Mesendoderm (in vitro differentiated cells): ENCODE results near the gene ZNF35.

Source experiments
- DNase-seq: peaks from one replicate; pipeline ENCODE4 v3.0.0; 2013
- H2AK5ac ChIP-seq: 2 replicates; pipeline ENCODE4 v1.6.1; 2013; ENCODE audit warnings: low read length, inconsistent platforms
- H2BK120ac ChIP-seq: 2 replicates; pipeline ENCODE4 v1.6.1; 2013; ENCODE audit warnings: low read depth, mild to moderate bottlenecking, low read length, moderate library complexity, mixed read lengths
- H2BK15ac ChIP-seq: replicated peaks from 2 replicates; pipeline ENCODE4 v1.6.1; 2013; ENCODE audit warnings: low read depth, mild to moderate bottlenecking, moderate library complexity
- H2BK5ac ChIP-seq: 2 replicates; pipeline ENCODE4 v1.6.1; 2013; ENCODE audit warnings: low read length, inconsistent platforms
- H3K18ac ChIP-seq: 2 replicates; pipeline ENCODE4 v1.6.1; 2013; ENCODE audit warnings: mild to moderate bottlenecking, low read length, mixed read lengths
- H3K23ac ChIP-seq: one replicate; pipeline ENCODE4 v1.6.1; 2013; ENCODE audit warnings: low read length
- H3K27ac ChIP-seq: 2 replicates; pipeline ENCODE4 v1.5.1; 2013; ENCODE audit warnings: low read depth, mild to moderate bottlenecking, inconsistent platforms, low read length, moderate library complexity
- H3K27me3 ChIP-seq: 2 replicates; pipeline ENCODE4 v1.6.1; 2013; ENCODE audit warnings: low read length, control low read depth, mild to moderate bottlenecking, inconsistent platforms; ENCODE audit not compliant: insufficient read depth, poor library complexity
- H3K36me3 ChIP-seq: 2 replicates; pipeline ENCODE4 v1.6.1; 2013; ENCODE audit warnings: low read length, inconsistent platforms; ENCODE audit not compliant: control insufficient read depth, insufficient read depth
- H3K4ac ChIP-seq: one replicate; pipeline ENCODE4 v1.6.1; 2013; ENCODE audit warnings: low read depth, mild to moderate bottlenecking, low read length, moderate library complexity
- H3K4me1 ChIP-seq: 2 replicates; pipeline ENCODE4 v1.6.1; 2013; ENCODE audit warnings: low read depth, low read length, inconsistent platforms; ENCODE audit not compliant: control insufficient read depth
- H3K4me2 ChIP-seq: 2 replicates; pipeline ENCODE4 v1.6.1; 2013; ENCODE audit warnings: low read length
- H3K4me3 ChIP-seq: 2 replicates; pipeline ENCODE4 v1.5.1; 2013; ENCODE audit warnings: mild to moderate bottlenecking, low read length
- H3K56ac ChIP-seq: one replicate; pipeline ENCODE4 v1.6.1; 2013; ENCODE audit warnings: low read length
- H3K79me1 ChIP-seq: 2 replicates; pipeline ENCODE4 v1.6.1; 2013; ENCODE audit warnings: low read length, inconsistent platforms
- H3K79me2 ChIP-seq: 2 replicates; pipeline ENCODE4 v1.6.1; 2013; ENCODE audit warnings: mild to moderate bottlenecking, low read length; ENCODE audit not compliant: control insufficient read depth, insufficient read depth
- H3K9ac ChIP-seq: 2 replicates; pipeline ENCODE4 v1.6.1; 2013; ENCODE audit warnings: low read length, inconsistent platforms
- H4K5ac ChIP-seq: one replicate; pipeline ENCODE4 v1.6.1; 2013; ENCODE audit warnings: low read length
- H4K8ac ChIP-seq: one replicate; pipeline ENCODE4 v1.6.1; 2013; ENCODE audit warnings: low read depth, mild to moderate bottlenecking, control low read depth, low read length, moderate library complexity
- WGBS: extraction: QIAGEN DNeasy Blood & Tissue Kit; methylation state at CpG from one replicate; pipeline ENCODE4 v1.1.7; 2013; ENCODE audit warnings: low lambda C conversion rate, missing lambda C conversion rate; ENCODE audit not compliant: insufficient coverage; ENCODE audit errors: extremely low coverage; 5-methylcytosine and 5-hydroxymethylcytosine counted together

The ZNF35 gene

GRCh38 chr3:44632193-44632592, 16.3 kb upstream of the ZNF35 start:
- H3K4me3 ChIP-seq: no peak overlapping the region
- peaks cover 5% of the 10 kb centered on the region for H3K36me3 ChIP-seq
- no peaks in the 10 kb centered on the region for H3K79me1 ChIP-seq
- no CpG with 5 or more reads among the region's 3 CpGs for WGBS
- no peak overlapping the region for H4K8ac ChIP-seq
- H2BK15ac ChIP-seq: no peak overlapping the region
- H3K56ac ChIP-seq: no peak overlapping the region
- no peak for DNase-seq
- H2BK120ac ChIP-seq: no peak overlapping the region
- no peak overlapping the region for H3K9ac ChIP-seq
- H3K23ac ChIP-seq: no peak overlapping the region
- no peaks in the 10 kb centered on the region for H3K79me2 ChIP-seq
- no peak overlapping the region for H2AK5ac ChIP-seq
- H2BK5ac ChIP-seq: no peak overlapping the region
- H3K18ac ChIP-seq: no peak overlapping the region
- no peak overlapping the region for H3K4me2 ChIP-seq
- H4K5ac ChIP-seq: no peak overlapping the region
- no peaks in the 10 kb centered on the region for H3K4me1 ChIP-seq
- H3K27me3 ChIP-seq: no peaks in the 10 kb centered on the region
- no peak overlapping the region for H3K4ac ChIP-seq
- H3K27ac ChIP-seq: no peak overlapping the region

DNA sequence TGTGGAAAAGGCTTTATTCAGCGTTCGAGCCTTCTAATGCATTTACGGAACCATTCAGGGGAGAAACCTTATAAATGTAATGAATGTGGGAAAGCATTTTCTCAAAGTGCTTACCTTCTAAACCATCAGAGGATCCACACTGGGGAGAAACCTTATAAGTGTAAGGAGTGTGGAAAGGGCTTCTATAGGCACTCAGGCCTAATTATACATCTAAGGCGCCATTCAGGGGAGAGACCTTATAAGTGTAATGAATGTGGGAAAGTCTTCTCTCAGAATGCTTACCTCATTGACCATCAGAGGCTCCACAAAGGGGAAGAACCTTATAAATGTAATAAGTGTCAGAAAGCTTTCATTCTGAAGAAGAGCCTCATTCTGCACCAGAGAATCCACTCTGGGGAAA, 6.2 kb upstream of the ZNF35 start:
- Histone ChIP-seq H3K4ac (no peak overlapping the region), H2BK5ac (no peak overlapping the region), H2BK120ac (no peak overlapping the region), H3K27me3 (peaks cover 1% of the 10 kb centered on the region), H3K23ac (no peak overlapping the region), H3K4me3 (peak overlapping the region; percentile 9), H3K56ac (no peak overlapping the region), H3K9ac (no peak overlapping the region), H4K5ac (no peak overlapping the region), H3K79me1 (peaks cover 3% of the 10 kb centered on the region), H3K79me2 (no peaks in the 10 kb centered on the region), H3K27ac (no peak overlapping the region), H3K36me3 (peaks cover 11% of the 10 kb centered on the region), H3K4me2 (no peak overlapping the region), H3K4me1 (no peaks in the 10 kb centered on the region), H2BK15ac (no peak overlapping the region), H4K8ac (no peak overlapping the region), H2AK5ac (no peak overlapping the region), H3K18ac (no peak overlapping the region)
- no CpG with 5 or more reads among the region's 4 CpGs for WGBS
- peak; percentile 10 for DNase-seq

- peak overlapping the region; percentile 12 for H3K4me3 ChIP-seq
These were observed 5.5 kb upstream of the ZNF35 start for GRCh38 chr3:44643024-44643423.

DNA sequence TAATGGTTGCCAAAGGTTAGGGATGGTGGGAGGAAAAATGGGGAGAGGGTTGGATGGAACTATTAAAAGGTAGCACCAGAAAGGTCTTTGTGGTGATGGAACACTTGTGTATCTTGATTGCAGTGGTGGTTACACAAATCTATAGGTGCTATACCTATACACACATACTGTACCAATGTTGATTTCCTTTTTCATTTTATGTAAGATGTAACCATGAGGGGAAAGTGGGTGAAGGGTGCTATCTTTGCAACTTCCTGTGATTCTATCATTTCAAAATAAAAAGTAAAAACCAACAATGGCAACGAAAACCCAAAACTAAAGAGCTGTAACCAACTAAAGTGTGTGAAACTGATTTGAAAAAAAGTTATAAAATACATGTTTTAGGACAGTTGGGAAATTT, 761 bp upstream of the ZNF35 start:
- H2BK120ac ChIP-seq: no peak overlapping the region
- H3K9ac ChIP-seq: no peak overlapping the region
- H3K79me1 ChIP-seq: peaks cover 7% of the 10 kb centered on the region
- H3K4ac ChIP-seq: no peak overlapping the region
- H3K18ac ChIP-seq: no peak overlapping the region
- H4K5ac ChIP-seq: no peak overlapping the region
- H3K4me3 ChIP-seq: no peak overlapping the region
- H3K23ac ChIP-seq: no peak overlapping the region
- no peaks in the 10 kb centered on the region for H3K4me1 ChIP-seq
- no peak for DNase-seq
- no peak overlapping the region for H3K56ac ChIP-seq
- no peaks in the 10 kb centered on the region for H3K27me3 ChIP-seq
- no peak overlapping the region for H2BK15ac ChIP-seq
- H2BK5ac ChIP-seq: no peak overlapping the region
- H3K79me2 ChIP-seq: peaks cover 9% of the 10 kb centered on the region
- WGBS: no CpG with 5 or more reads among the region's 1 CpG
- H3K27ac ChIP-seq: no peak overlapping the region
- no peak overlapping the region for H4K8ac ChIP-seq
- peaks cover 5% of the 10 kb centered on the region for H3K36me3 ChIP-seq
- H2AK5ac ChIP-seq: no peak overlapping the region
- H3K4me2 ChIP-seq: no peak overlapping the region

More at GRCh38 chr3:44643024-44643423, 5.5 kb upstream of the ZNF35 start:
- H3K36me3 ChIP-seq: peaks cover 11% of the 10 kb centered on the region
- H3K27ac ChIP-seq: no peak overlapping the region
- no peak overlapping the region for H2BK15ac ChIP-seq
- H3K79me2 ChIP-seq: no peaks in the 10 kb centered on the region
- no peak overlapping the region for H3K4ac ChIP-seq
- H3K4me2 ChIP-seq: no peak overlapping the region
- H3K27me3 ChIP-seq: peaks cover 1% of the 10 kb centered on the region
- H2AK5ac ChIP-seq: no peak overlapping the region
- peaks cover 3% of the 10 kb centered on the region for H3K79me1 ChIP-seq
- no peak overlapping the region for H3K18ac ChIP-seq
- no peak overlapping the region for H4K8ac ChIP-seq
- H3K4me1 ChIP-seq: no peaks in the 10 kb centered on the region
- WGBS: no CpG with 5 or more reads among the region's 4 CpGs
- H2BK120ac ChIP-seq: no peak overlapping the region
- H3K9ac ChIP-seq: no peak overlapping the region
- no peak overlapping the region for H3K23ac ChIP-seq
- no peak overlapping the region for H4K5ac ChIP-seq
- DNase-seq: peak; percentile 6
- no peak overlapping the region for H2BK5ac ChIP-seq
- H3K56ac ChIP-seq: no peak overlapping the region

DNA sequence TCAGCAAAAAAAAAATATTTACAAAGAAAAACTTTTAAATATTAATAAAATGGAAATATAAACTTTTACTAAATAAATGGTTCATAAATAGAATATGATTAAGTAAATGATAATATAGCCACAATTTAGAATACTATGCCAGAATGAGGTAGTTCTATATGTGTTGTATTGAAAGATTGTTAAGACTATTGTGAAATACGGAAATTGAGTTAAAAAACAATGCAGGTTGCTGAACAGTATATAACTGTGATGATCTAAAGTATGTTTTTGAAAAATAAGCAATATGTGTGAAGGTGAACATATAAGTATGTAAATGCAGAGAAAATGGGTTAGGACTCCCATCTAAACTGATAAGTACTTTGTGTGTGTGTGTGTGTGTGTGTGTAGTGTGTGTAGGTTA, 1.2 kb downstream of the ZNF35 start:
- Histone ChIP-seq H3K18ac (no peak overlapping the region), H3K36me3 (peaks cover 11% of the 10 kb centered on the region)
- WGBS: 100% methylated on average over 1 of the region's 1 CpG

GRCh38 chr3:44654039-44654438, 5.5 kb downstream of the ZNF35 start:
- Histone ChIP-seq H4K8ac (no peak overlapping the region), H3K79me1 (peaks cover 8% of the 10 kb centered on the region), H3K27ac (no peak overlapping the region), H3K18ac (no peak overlapping the region), H3K79me2 (peaks cover 4% of the 10 kb centered on the region), H2BK15ac (no peak overlapping the region), H2AK5ac (no peak overlapping the region), H3K4me1 (no peaks in the 10 kb centered on the region), H2BK5ac (no peak overlapping the region), H3K27me3 (no peaks in the 10 kb centered on the region), H3K4ac (no peak overlapping the region), H4K5ac (no peak overlapping the region), H3K36me3 (peaks cover 24% of the 10 kb centered on the region), H3K9ac (no peak overlapping the region), H3K23ac (no peak overlapping the region), H3K4me3 (no peak overlapping the region), H3K56ac (no peak overlapping the region), H2BK120ac (no peak overlapping the region), H3K4me2 (no peak overlapping the region)
- WGBS: no CpG with 5 or more reads among the region's 5 CpGs
- DNase-seq: peak; percentile 37

More for the DNA sequence above, 1.2 kb downstream of the ZNF35 start:
- Histone ChIP-seq H3K56ac (no peak overlapping the region), H2BK15ac (no peak overlapping the region), H3K4ac (no peak overlapping the region), H3K4me2 (no peak overlapping the region), H3K27me3 (no peaks in the 10 kb centered on the region), H3K79me1 (peaks cover 11% of the 10 kb centered on the region), H2AK5ac (no peak overlapping the region), H2BK5ac (no peak overlapping the region), H2BK120ac (no peak overlapping the region), H3K9ac (no peak overlapping the region), H3K23ac (no peak overlapping the region), H4K5ac (no peak overlapping the region), H4K8ac (no peak overlapping the region), H3K4me3 (no peak overlapping the region), H3K4me1 (no peaks in the 10 kb centered on the region), H3K79me2 (peaks cover 9% of the 10 kb centered on the region), H3K27ac (no peak overlapping the region)
- no peak for DNase-seq
